ENCODE data around the gene GALNT3.

DNA sequence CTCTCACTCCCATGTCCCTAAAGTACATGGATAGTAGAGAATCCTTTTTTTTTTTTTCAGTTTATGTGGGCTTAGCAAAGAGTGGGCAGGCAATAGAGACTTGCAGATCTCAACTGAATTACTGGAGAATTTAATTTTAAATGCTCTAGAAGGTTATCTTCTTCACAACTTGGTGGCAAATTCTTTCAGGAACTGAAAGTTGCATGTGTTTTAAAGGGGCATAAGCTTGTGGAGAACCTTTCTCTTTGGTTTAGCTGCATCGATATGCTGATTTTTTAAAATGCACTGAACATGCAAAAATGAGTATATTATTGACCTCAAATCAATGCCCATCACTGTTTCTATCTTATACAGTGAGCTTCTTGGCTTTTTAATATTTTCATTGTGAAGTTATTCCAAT is 24.9 kb upstream of the GALNT3 start:
- TF ChIP-seq, protein P1, sequence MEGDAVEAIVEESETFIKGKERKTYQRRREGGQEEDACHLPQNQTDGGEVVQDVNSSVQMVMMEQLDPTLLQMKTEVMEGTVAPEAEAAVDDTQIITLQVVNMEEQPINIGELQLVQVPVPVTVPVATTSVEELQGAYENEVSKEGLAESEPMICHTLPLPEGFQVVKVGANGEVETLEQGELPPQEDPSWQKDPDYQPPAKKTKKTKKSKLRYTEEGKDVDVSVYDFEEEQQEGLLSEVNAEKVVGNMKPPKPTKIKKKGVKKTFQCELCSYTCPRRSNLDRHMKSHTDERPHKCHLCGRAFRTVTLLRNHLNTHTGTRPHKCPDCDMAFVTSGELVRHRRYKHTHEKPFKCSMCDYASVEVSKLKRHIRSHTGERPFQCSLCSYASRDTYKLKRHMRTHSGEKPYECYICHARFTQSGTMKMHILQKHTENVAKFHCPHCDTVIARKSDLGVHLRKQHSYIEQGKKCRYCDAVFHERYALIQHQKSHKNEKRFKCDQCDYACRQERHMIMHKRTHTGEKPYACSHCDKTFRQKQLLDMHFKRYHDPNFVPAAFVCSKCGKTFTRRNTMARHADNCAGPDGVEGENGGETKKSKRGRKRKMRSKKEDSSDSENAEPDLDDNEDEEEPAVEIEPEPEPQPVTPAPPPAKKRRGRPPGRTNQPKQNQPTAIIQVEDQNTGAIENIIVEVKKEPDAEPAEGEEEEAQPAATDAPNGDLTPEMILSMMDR (conservative IDR thresholded peaks at IDR 0.05 in 1 of 2, IDR thresholded peaks at IDR 0.05 in 1 of 2; ENCODE audit: low read depth in 1 of 2, low read length in 2 of 2): no peak
- TF ChIP-seq EZH2 (IDR thresholded peaks at IDR 0.05; ENCODE audit: low read length, missing control alignments): no peak
